Measurements from ENCODE around the gene FBXO28. TPM values are rescaled to one million over a fixed set of nuclear protein-coding genes. Genes with fewer than 3 reads are reported as not detected.

The FBXO28 gene
- total RNA-seq, 2 donors from 2014 or later = 29.0 to 40.0 TPM

DNA sequence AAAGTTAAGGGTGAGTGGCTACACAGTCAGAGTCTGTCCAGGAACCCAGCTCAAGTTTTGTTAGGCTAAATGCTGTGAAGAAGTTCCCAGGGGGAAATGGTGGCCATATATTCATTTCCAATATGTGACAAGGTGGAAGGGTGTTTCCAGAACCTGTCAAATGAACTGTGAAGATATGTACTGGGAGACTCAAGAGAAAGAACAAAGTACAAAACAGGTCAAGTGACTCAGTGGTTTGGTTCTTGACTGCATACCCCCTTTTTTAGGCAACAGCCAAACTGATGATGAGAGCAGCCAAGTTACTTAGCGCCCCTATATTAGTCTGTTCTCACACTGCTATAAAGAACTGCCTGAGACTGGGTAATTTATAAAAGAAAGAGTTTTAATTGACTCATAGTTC, 18.6 kb upstream of the FBXO28 start:
- no peaks in the 10 kb centered on the region for H3K27me3 ChIP-seq (replicated peaks; ENCODE audit: insufficient read depth)
- H3K4me1 ChIP-seq (replicated peaks) = no peaks in the 10 kb centered on the region
- no peak overlapping the region for H3K27ac ChIP-seq
- intact Hi-C loops (cut with DNase I) = no loop called here
- TF ChIP-seq, protein P1, sequence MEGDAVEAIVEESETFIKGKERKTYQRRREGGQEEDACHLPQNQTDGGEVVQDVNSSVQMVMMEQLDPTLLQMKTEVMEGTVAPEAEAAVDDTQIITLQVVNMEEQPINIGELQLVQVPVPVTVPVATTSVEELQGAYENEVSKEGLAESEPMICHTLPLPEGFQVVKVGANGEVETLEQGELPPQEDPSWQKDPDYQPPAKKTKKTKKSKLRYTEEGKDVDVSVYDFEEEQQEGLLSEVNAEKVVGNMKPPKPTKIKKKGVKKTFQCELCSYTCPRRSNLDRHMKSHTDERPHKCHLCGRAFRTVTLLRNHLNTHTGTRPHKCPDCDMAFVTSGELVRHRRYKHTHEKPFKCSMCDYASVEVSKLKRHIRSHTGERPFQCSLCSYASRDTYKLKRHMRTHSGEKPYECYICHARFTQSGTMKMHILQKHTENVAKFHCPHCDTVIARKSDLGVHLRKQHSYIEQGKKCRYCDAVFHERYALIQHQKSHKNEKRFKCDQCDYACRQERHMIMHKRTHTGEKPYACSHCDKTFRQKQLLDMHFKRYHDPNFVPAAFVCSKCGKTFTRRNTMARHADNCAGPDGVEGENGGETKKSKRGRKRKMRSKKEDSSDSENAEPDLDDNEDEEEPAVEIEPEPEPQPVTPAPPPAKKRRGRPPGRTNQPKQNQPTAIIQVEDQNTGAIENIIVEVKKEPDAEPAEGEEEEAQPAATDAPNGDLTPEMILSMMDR (IDR thresholded peaks at IDR 0.05) = no peak
- TF ChIP-seq POLR2A (IDR thresholded peaks at IDR 0.05) (no peak), POLR2AphosphoS5 (IDR thresholded peaks at IDR 0.05) (no peak)
- H3K4me3 ChIP-seq = no peak overlapping the region
- H3K9me3 ChIP-seq = no peaks in the 10 kb centered on the region
- no peaks in the 10 kb centered on the region for H3K36me3 ChIP-seq
- no peak for DNase-seq (ENCODE audit: low spot score)
- 90% methylated on average over 1 of the region's 1 CpG for WGBS

DNA sequence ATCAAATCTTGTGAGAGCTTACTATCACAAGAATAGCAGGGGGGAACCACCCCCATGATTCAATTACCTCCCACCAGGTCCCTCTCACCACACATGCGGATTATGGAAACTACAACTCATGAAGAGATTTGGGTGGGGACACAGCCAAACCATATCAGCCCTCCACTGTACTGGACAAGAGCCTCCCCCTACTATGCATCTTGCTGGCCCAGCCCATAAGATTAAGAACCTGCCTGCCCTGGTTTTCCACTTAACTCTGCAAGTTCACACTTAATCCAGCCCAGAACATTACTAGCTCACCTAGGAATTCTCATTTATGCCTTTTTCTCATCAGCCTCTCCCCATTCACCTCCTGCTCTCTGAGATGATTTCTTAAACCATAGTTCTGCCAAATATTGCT, 18.0 kb upstream of the FBXO28 start:
- Histone ChIP-seq H3K27ac (no peak overlapping the region), H3K9me3 (no peaks in the 10 kb centered on the region), H3K27me3 (replicated peaks; ENCODE audit: insufficient read depth) (no peaks in the 10 kb centered on the region), H3K4me3 (no peak overlapping the region), H3K4me1 (replicated peaks) (no peaks in the 10 kb centered on the region), H3K36me3 (no peaks in the 10 kb centered on the region)
- 92% methylated on average over 1 of the region's 1 CpG for WGBS
- no peak for TF ChIP-seq POLR2A (IDR thresholded peaks at IDR 0.05)
- TF ChIP-seq, protein P1 (IDR thresholded peaks at IDR 0.05) = no peak
- no peak for TF ChIP-seq POLR2AphosphoS5 (IDR thresholded peaks at IDR 0.05)
- DNase-seq (ENCODE audit: low spot score) = no peak
- intact Hi-C loops (cut with DNase I) = no loop called here

DNA sequence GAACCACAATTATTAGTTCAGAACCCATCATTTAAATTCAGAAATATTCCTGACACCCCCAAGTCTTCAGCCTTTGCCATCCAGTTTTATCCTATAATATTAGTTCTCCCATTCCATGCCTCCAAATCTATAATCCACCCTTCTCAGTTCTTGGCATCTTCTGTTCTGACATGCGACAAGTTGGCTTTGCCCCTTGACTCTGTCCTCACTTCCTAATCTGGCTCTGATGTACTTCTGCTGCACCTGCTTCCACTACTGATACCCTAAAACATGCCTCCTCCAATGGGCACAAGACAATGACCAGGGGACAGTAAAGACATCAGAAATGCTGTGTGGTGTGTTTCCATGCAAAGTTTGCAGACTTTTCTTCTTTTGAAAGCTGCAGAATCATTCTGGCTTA, 17.1 kb upstream of the FBXO28 start:
- WGBS = 88% methylated on average over 1 of the region's 1 CpG
- Histone ChIP-seq H3K4me1 (replicated peaks) (no peaks in the 10 kb centered on the region), H3K36me3 (no peaks in the 10 kb centered on the region), H3K4me3 (no peak overlapping the region), H3K27ac (no peak overlapping the region), H3K27me3 (replicated peaks; ENCODE audit: insufficient read depth) (no peaks in the 10 kb centered on the region), H3K9me3 (no peaks in the 10 kb centered on the region)
- no peak for DNase-seq (ENCODE audit: low spot score)
- TF ChIP-seq POLR2AphosphoS5 (IDR thresholded peaks at IDR 0.05) (no peak), POLR2A (IDR thresholded peaks at IDR 0.05) (no peak)
- TF ChIP-seq, protein P1 (IDR thresholded peaks at IDR 0.05) = no peak
- intact Hi-C loops (cut with DNase I) = no loop called here

DNA sequence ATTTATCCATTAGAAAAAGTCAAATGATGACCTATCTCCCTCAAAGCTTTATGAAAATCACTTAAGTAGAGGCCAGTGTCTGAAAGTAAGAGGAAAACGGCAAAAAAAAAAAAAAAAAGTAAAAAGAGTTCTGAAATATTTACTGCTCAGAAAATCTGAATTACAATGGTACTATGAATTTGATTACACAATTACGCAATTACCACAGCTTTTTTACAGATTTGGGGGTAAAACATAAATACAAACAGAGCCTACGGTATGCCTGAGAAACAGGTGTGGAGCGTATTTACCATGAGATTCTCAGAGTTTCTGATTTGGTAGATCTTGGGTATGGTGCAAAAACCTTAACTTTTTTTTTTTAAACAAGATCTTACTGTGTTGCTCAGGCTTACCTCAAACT, 15.9 kb upstream of the FBXO28 start:
- no peaks in the 10 kb centered on the region for H3K36me3 ChIP-seq
- DNase-seq (ENCODE audit: low spot score) = no peak
- no peak overlapping the region for H3K4me3 ChIP-seq
- H3K27ac ChIP-seq = no peak overlapping the region
- TF ChIP-seq, protein P1 (IDR thresholded peaks at IDR 0.05) = no peak
- TF ChIP-seq POLR2A (IDR thresholded peaks at IDR 0.05) (no peak), POLR2AphosphoS5 (IDR thresholded peaks at IDR 0.05) (no peak)
- no peaks in the 10 kb centered on the region for H3K4me1 ChIP-seq (replicated peaks)
- intact Hi-C loops (cut with DNase I) = no loop called here
- H3K9me3 ChIP-seq = no peaks in the 10 kb centered on the region
- H3K27me3 ChIP-seq (replicated peaks; ENCODE audit: insufficient read depth) = no peaks in the 10 kb centered on the region
- 92% methylated on average over 4 of the region's 4 CpGs for WGBS

DNA sequence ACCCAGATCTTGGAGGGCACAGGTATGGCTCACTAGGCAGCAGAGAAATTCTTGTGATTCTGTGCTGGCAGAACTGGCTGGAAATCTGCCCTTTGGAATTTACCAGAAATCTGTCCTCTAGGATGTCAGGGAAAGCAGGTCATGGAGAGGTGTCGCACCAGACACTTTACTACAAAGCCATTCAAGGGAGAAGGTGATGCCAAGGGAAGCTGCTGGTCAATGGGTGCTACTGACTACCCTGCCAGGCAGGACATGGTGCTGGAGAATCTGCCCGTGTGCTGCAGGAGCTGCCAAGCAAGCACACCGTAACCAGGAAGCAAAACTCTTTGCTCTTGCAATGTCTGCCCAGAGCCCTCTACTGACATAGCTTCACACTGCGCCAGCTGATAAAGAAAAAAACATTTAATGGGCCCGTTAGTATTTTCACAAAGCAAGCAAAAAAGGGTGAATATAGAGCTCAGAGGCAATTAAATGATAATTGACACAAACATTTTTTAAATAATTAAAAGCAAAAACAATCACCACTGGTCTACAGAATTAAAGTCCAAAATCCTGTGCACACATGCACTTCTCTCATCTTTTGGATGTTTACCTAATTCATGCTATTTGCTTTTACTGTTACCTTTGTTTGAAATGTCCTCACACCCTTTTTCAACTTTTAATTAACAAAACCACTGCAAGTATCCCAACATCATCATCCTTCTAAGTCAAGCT, 7.2 kb upstream of the FBXO28 start:
- no peaks in the 10 kb centered on the region for H3K27me3 ChIP-seq (replicated peaks; ENCODE audit: insufficient read depth)
- no peaks in the 10 kb centered on the region for H3K36me3 ChIP-seq
- peak; percentile 59 for TF ChIP-seq POLR2AphosphoS5 (IDR thresholded peaks at IDR 0.05)
- TF ChIP-seq, protein P1 (IDR thresholded peaks at IDR 0.05) = peak in 3 of 4 experiments; percentile 28 to 58 (median 51)
- TF ChIP-seq POLR2A (IDR thresholded peaks at IDR 0.05) = no peak
- peak; percentile 59 for DNase-seq (ENCODE audit: low spot score)
- H3K9me3 ChIP-seq = no peaks in the 10 kb centered on the region
- intact Hi-C loops (cut with DNase I) = no loop called here
- WGBS = 27% methylated on average over 5 of the region's 5 CpGs
- H3K4me1 ChIP-seq (replicated peaks) = no peaks in the 10 kb centered on the region
- H3K27ac ChIP-seq = peak overlapping the region; percentile 6 to 57
- no peak overlapping the region for H3K4me3 ChIP-seq

All from prostate gland (tissue), 2 donors.